HG03159 (cell line): Measurements from ENCODE around the gene NCAPH2.

Experiments used
- ATAC-seq: cut with Tn5 transposase; IDR thresholded peaks from one replicate; pipeline ENCODE4 v1.9.1; 2021; ENCODE audit warnings: mild to moderate bottlenecking, moderate library complexity; ENCODE audit not compliant: unreplicated experiment

Gene NCAPH2

GRCh38 chr22:50488886-50489285 lies 19.1 kb upstream of the NCAPH2 start:
- ATAC-seq = no peak

- ATAC-seq = no peak
Observed at GRCh38 chr22:50489363-50490243, 18.4 kb upstream of the NCAPH2 start.

GRCh38 chr22:50490531-50491308 lies 17.3 kb upstream of the NCAPH2 start:
- ATAC-seq = no peak

- ATAC-seq = no peak
Observed at GRCh38 chr22:50497093-50497492, 10.9 kb upstream of the NCAPH2 start.

GRCh38 chr22:50498322-50498890 lies 9.6 kb upstream of the NCAPH2 start:
- no peak for ATAC-seq

- no peak for ATAC-seq
Observed at GRCh38 chr22:50500452-50500851, 7.6 kb upstream of the NCAPH2 start.

- ATAC-seq = no peak
Observed at GRCh38 chr22:50502096-50502495, 5.9 kb upstream of the NCAPH2 start.

- ATAC-seq = no peak
Observed at GRCh38 chr22:50502628-50503474, 5.2 kb upstream of the NCAPH2 start.

- no peak for ATAC-seq
Observed at GRCh38 chr22:50503475-50504145, 4.4 kb upstream of the NCAPH2 start.

GRCh38 chr22:50504369-50505211 lies 3.4 kb upstream of the NCAPH2 start:
- ATAC-seq = no peak

- no peak for ATAC-seq
Observed at GRCh38 chr22:50505276-50505775, 2.7 kb upstream of the NCAPH2 start.

GRCh38 chr22:50505776-50506610 lies 2.0 kb upstream of the NCAPH2 start:
- ATAC-seq = no peak

- peak; percentile 3 for ATAC-seq
Observed at GRCh38 chr22:50506611-50507420, 1.2 kb upstream of the NCAPH2 start.

GRCh38 chr22:50507421-50507990 lies 518 bp upstream of the NCAPH2 start, which contains the start of gene LMF2:
Gene LMF2, minus strand, starts transcription at chr22:50507702. Its CDS starts 27 bp downstream, at chr22:50507675.
- peak; percentile 48 for ATAC-seq

- ATAC-seq = no peak
Observed at GRCh38 chr22:50508897-50509296, 873 bp downstream of the NCAPH2 start.

- no peak for ATAC-seq
Observed at GRCh38 chr22:50513175-50513574, 5.2 kb downstream of the NCAPH2 start.

GRCh38 chr22:50516068-50516467 lies 8.0 kb downstream of the NCAPH2 start:
- no peak for ATAC-seq
